OCI-LY1 (cell line): ENCODE data around the gene ADAMTSL2.

Source experiments
- H2AFZ ChIP-seq: fragments of 200-600 bp; sonication (generic), shearing (Covaris generic); 2 replicates; pipeline ENCODE4 v1.6.0; 2014; ENCODE audit warnings: antibody characterized with exemption, mild to moderate bottlenecking, low read length
- H3F3A ChIP-seq: fragments of 200-600 bp; sonication (generic), shearing (Covaris generic); 2 replicates; pipeline ENCODE4 v1.6.0; 2014; ENCODE audit warnings: mild to moderate bottlenecking, antibody characterized with exemption, low read length, moderate library complexity; ENCODE audit not compliant: insufficient read depth
- H3K27ac ChIP-seq: fragments of 200-600 bp; sonication (generic); 2 replicates; pipeline ENCODE4 v1.5.1; 2014; ENCODE audit warnings: low read length, mixed run types, mild to moderate bottlenecking, low read depth; ENCODE audit not compliant: poor library complexity, severe bottlenecking
- H3K27me3 ChIP-seq: fragments of 200-600 bp; sonication (generic); 2 replicates; pipeline ENCODE4 v1.6.0; 2014; ENCODE audit warnings: antibody characterized with exemption, mild to moderate bottlenecking, low read length, moderate library complexity; ENCODE audit not compliant: insufficient read depth
- H3K36me3 ChIP-seq: fragments of 200-600 bp; sonication (generic); 2 replicates; pipeline ENCODE4 v1.6.1; 2014; ENCODE audit warnings: mild to moderate bottlenecking, antibody characterized with exemption, low read length, moderate library complexity, mixed read lengths; ENCODE audit not compliant: insufficient read depth
- H3K4me1 ChIP-seq: fragments of 200-600 bp; sonication (generic); 2 replicates; pipeline ENCODE4 v1.5.1; 2014; ENCODE audit warnings: mild to moderate bottlenecking, low read length, moderate library complexity; ENCODE audit not compliant: insufficient read depth, severe bottlenecking
- H3K4me2 ChIP-seq: fragments of 200-600 bp; sonication (generic), shearing (Covaris generic); 2 replicates; pipeline ENCODE4 v1.6.1; 2014; ENCODE audit warnings: low read length
- H3K4me3 ChIP-seq: fragments of 200-600 bp; sonication (generic); 2 replicates; pipeline ENCODE4 v1.5.1; 2014; ENCODE audit warnings: low read length, low read depth, mild to moderate bottlenecking, mixed read lengths; ENCODE audit not compliant: poor library complexity, severe bottlenecking
- H3K79me2 ChIP-seq: fragments of 200-600 bp; shearing (Covaris generic); 2 replicates; pipeline ENCODE4 v1.6.1; 2016; ENCODE audit warnings: mixed run types, low read length, mixed read lengths; ENCODE audit not compliant: insufficient read depth
- H3K9ac ChIP-seq: fragments of 200-600 bp; sonication (generic), shearing (Covaris generic); 2 replicates; pipeline ENCODE4 v1.6.1; 2014; ENCODE audit warnings: mild to moderate bottlenecking, low read length, mixed read lengths
- H3K9me2 ChIP-seq: fragments of 200-600 bp; sonication (generic), shearing (Covaris generic); 2 replicates; pipeline ENCODE4 v1.6.1; 2014; ENCODE audit warnings: low read depth, mild to moderate bottlenecking, low read length, mixed read lengths
- H3K9me3 ChIP-seq: fragments of 200-600 bp; shearing (Covaris generic); 2 replicates; pipeline ENCODE4 v1.6.1; 2014; ENCODE audit warnings: low read length, mixed read lengths
- H4K20me1 ChIP-seq: fragments of 200-600 bp; sonication (generic), shearing (Covaris generic); 2 replicates; pipeline ENCODE4 v1.6.0; 2016; ENCODE audit warnings: mild to moderate bottlenecking, low read length; ENCODE audit not compliant: insufficient read depth
- CTCF ChIP-seq: fragments of 200-600 bp; sonication (generic), shearing (Covaris generic); IDR thresholded peaks from 2 replicates; pipeline ENCODE4 v1.5.1; 2017; ENCODE audit warnings: mild to moderate bottlenecking, antibody characterized with exemption, low read length, moderate library complexity, mixed read lengths
- EZH2 ChIP-seq: fragments of 200-600 bp; sonication (generic), shearing (Covaris generic); IDR thresholded peaks from 2 replicates; pipeline ENCODE4 v1.8.0; 2017; ENCODE audit warnings: borderline replicate concordance, mixed run types, mild to moderate bottlenecking, antibody characterized with exemption, low read length, moderate library complexity, mixed read lengths

The ADAMTSL2 gene

GRCh38 chr9:133490865-133491655 lies 43.4 kb upstream of the ADAMTSL2 start:
- Histone ChIP-seq H3K79me2 (no peaks in the 10 kb centered on the region), H3K4me1 (peaks cover 3% of the 10 kb centered on the region), H3K4me3 (no peak overlapping the region), H3K36me3 (no peaks in the 10 kb centered on the region), H2AFZ (no peak overlapping the region), H3F3A (no peaks in the 10 kb centered on the region), H3K9ac (no peak overlapping the region), H3K9me2 (no peaks in the 10 kb centered on the region), H3K27me3 (peaks cover 7% of the 10 kb centered on the region; the same call in 1 of the 2 replicates), H4K20me1 (no peaks in the 10 kb centered on the region), H3K4me2 (no peak overlapping the region), H3K27ac (no peak overlapping the region), H3K9me3 (no peaks in the 10 kb centered on the region)
- TF ChIP-seq CTCF, result no peak

- H3K27me3 ChIP-seq, result peaks cover 7% of the 10 kb centered on the region; the same call in 1 of the 2 replicates
Observed at GRCh38 chr9:133491656-133491925, 42.9 kb upstream of the ADAMTSL2 start.

GRCh38 chr9:133492061-133493021 lies 42.2 kb upstream of the ADAMTSL2 start:
- no peak overlapping the region for H3K9ac ChIP-seq

More at GRCh38 chr9:133491656-133491925, 42.9 kb upstream of the ADAMTSL2 start:
- Histone ChIP-seq H3K4me2 (no peak overlapping the region), H3F3A (no peaks in the 10 kb centered on the region), H3K9me3 (no peaks in the 10 kb centered on the region), H3K27ac (no peak overlapping the region), H4K20me1 (no peaks in the 10 kb centered on the region), H3K4me3 (no peak overlapping the region), H2AFZ (no peak overlapping the region), H3K36me3 (no peaks in the 10 kb centered on the region), H3K9ac (no peak overlapping the region), H3K4me1 (no peaks in the 10 kb centered on the region), H3K79me2 (no peaks in the 10 kb centered on the region), H3K9me2 (no peaks in the 10 kb centered on the region)
- no peak for TF ChIP-seq CTCF
- TF ChIP-seq EZH2, result no peak

More at GRCh38 chr9:133492061-133493021, 42.2 kb upstream of the ADAMTSL2 start:
- H3K4me1 ChIP-seq, result no peaks in the 10 kb centered on the region
- no peaks in the 10 kb centered on the region for H3K79me2 ChIP-seq
- H3K4me2 ChIP-seq, result no peak overlapping the region
- no peaks in the 10 kb centered on the region for H4K20me1 ChIP-seq
- no peaks in the 10 kb centered on the region for H3K9me2 ChIP-seq
- no peak overlapping the region for H3K27ac ChIP-seq
- H3K27me3 ChIP-seq, result peaks cover 7% of the 10 kb centered on the region; the same call in 1 of the 2 replicates
- no peaks in the 10 kb centered on the region for H3F3A ChIP-seq
- TF ChIP-seq EZH2 (no peak), CTCF (no peak)
- H3K9me3 ChIP-seq, result no peaks in the 10 kb centered on the region
- H3K36me3 ChIP-seq, result no peaks in the 10 kb centered on the region
- no peak overlapping the region for H3K4me3 ChIP-seq
- H2AFZ ChIP-seq, result no peak overlapping the region
